GM12864 (cell line): ENCODE data around the gene LIPM.
A peak's percentile ranks its signal among the peaks of the same experiment; 100 is the strongest.

Source experiments
- DNase-seq: peaks from one replicate; pipeline ENCODE4 v3.0.0-alpha.2; 2011; ENCODE audit warnings: low read depth
- H3K4me3 ChIP-seq: 2 replicates; pipeline ENCODE4 v1.5.1; 2011; ENCODE audit warnings: mild to moderate bottlenecking, low read depth, low read length, control low read depth
- CTCF ChIP-seq: IDR thresholded peaks from 2 replicates; pipeline ENCODE4 v1.5.1; 2011; ENCODE audit warnings: low read depth, mild to moderate bottlenecking, moderate library complexity, low read length, control low read depth, inconsistent platforms; ENCODE audit errors: missing control alignments

Gene LIPM

GRCh38 chr10:88802523-88803285, at the start of gene LIPM:
Gene LIPM (plus strand): TSS chr10:88802730. CDS start chr10:88802897, 167 bp downstream.
- DNase-seq = no peak
- H3K4me3 ChIP-seq = no peak within 1 kb of the TSS
- TF ChIP-seq CTCF = no peak

- no peak for DNase-seq
- TF ChIP-seq CTCF = no peak
- H3K4me3 ChIP-seq = no peak overlapping the region
Observed at GRCh38 chr10:88754287-88754686, 48.2 kb upstream of the LIPM start.

- no peak for TF ChIP-seq CTCF
- DNase-seq = peak; percentile 16
- no peak overlapping the region for H3K4me3 ChIP-seq
Observed at GRCh38 chr10:88755753-88756152, 46.8 kb upstream of the LIPM start.

- TF ChIP-seq CTCF = no peak
- no peak overlapping the region for H3K4me3 ChIP-seq
- no peak for DNase-seq
Observed at GRCh38 chr10:88756660-88757059, 45.9 kb upstream of the LIPM start.

- no peak for DNase-seq
- TF ChIP-seq CTCF = no peak
Observed at GRCh38 chr10:88759366-88760101, 43.0 kb upstream of the LIPM start, which contains the start of gene LIPN. Gene LIPN (plus strand): TSS chr10:88760020. CDS start chr10:88761406, 1,386 bp downstream.

GRCh38 chr10:88762906-88763305, 39.6 kb upstream of the LIPM start:
- no peak for TF ChIP-seq CTCF
- no peak for DNase-seq
- no peak overlapping the region for H3K4me3 ChIP-seq

More at GRCh38 chr10:88759366-88760101, 43.0 kb upstream of the LIPM start, which contains the start of gene LIPN:
- H3K4me3 ChIP-seq = no peak within 1 kb of the TSS
